ENCODE data around the gene GMCL2. TPM values are rescaled to one million over a fixed set of nuclear protein-coding genes. Genes with fewer than 3 reads are reported as not detected.

GMCL2 gene
- polyA plus RNA-seq, 1 of the 3 experiments (the other 2 are of a cell fraction) = not detected

- H3K9ac ChIP-seq = no peak overlapping the region
- H3F3A ChIP-seq (replicated peaks; ENCODE audit: insufficient read depth) = no peaks in the 10 kb centered on the region
- no peak overlapping the region for H3K4me2 ChIP-seq
- DNase-seq = no peak
- ChIA-PET POLR2A (no interaction called here), CTCF (interaction anchor here (1.1 kb wide), 1 partner anchor 95 kb away, joined by 4 read pairs; no protein-coding TSS in a partner anchor)
- no peaks in the 10 kb centered on the region for H3K36me3 ChIP-seq (replicated peaks in 1 of 2; ENCODE audit: control insufficient read depth in 1 of 2, insufficient read depth in 2 of 2, low read length in 1 of 2)
- no peak overlapping the region for H3K27ac ChIP-seq (ENCODE audit: low read depth in 2 of 2, low read length in 1 of 2)
- no peaks in the 10 kb centered on the region for H3K4me1 ChIP-seq (ENCODE audit: control insufficient read depth in 1 of 2, insufficient read depth in 2 of 2, low read depth in 1 of 2, low read length in 1 of 2)
- H4K20me1 ChIP-seq (ENCODE audit: insufficient read depth) = no peaks in the 10 kb centered on the region
- WGBS (ENCODE audit: low lambda C conversion rate) = 61% methylated on average over 2 of the region's 2 CpGs
- H3K9me2 ChIP-seq = no peaks in the 10 kb centered on the region
- no peak for TF ChIP-seq SIN3A (IDR thresholded peaks at IDR 0.05; ENCODE audit: borderline replicate concordance, low read depth, low read length)
- no peak for TF ChIP-seq TEAD4 (IDR thresholded peaks at IDR 0.05; ENCODE audit: borderline replicate concordance, insufficient read depth)
- TF ChIP-seq FOXJ3 (CRISPR knock-in tag; IDR thresholded peaks at IDR 0.05) = no peak
- TF ChIP-seq RXRA (IDR thresholded peaks at IDR 0.05; ENCODE audit: borderline replicate concordance, low read depth) = no peak
- no peak for TF ChIP-seq USF1 (IDR thresholded peaks at IDR 0.05; ENCODE audit: borderline replicate concordance, low read depth)
- no peak for TF ChIP-seq EP300 (IDR thresholded peaks at IDR 0.05; ENCODE audit: borderline replicate concordance in 1 of 2, low read depth in 1 of 2, low read length in 1 of 2)
- TF ChIP-seq PBX3 (IDR thresholded peaks at IDR 0.05) = no peak
- TF ChIP-seq CHD2 (IDR thresholded peaks at IDR 0.05; ENCODE audit: low read length, partially characterized antibody) = no peak
- no peak for TF ChIP-seq FOXM1 (IDR thresholded peaks at IDR 0.05; ENCODE audit: low read depth)
- no peak for TF ChIP-seq ELF1 (IDR thresholded peaks at IDR 0.05)
- TF ChIP-seq JUND (IDR thresholded peaks at IDR 0.05) = no peak
- TF ChIP-seq TAF1 (IDR thresholded peaks at IDR 0.05; ENCODE audit: borderline replicate concordance, low read depth, low read length) = no peak
- TF ChIP-seq MAX (IDR thresholded peaks at IDR 0.05; ENCODE audit: low read depth) = no peak
- TF ChIP-seq RFX5 (IDR thresholded peaks at IDR 0.05; ENCODE audit: low read length) = no peak
- no peak for TF ChIP-seq MXI1 (IDR thresholded peaks at IDR 0.05; ENCODE audit: low read depth, low read length)
- no peak for TF ChIP-seq POLR2AphosphoS5 (IDR thresholded peaks at IDR 0.05; ENCODE audit: low read depth, low read length)
- no peaks in the 10 kb centered on the region for H3K9me3 ChIP-seq
- no peaks in the 10 kb centered on the region for H3K79me2 ChIP-seq (ENCODE audit: insufficient read depth)
- no peaks in the 10 kb centered on the region for H3K27me3 ChIP-seq (ENCODE audit: insufficient read depth)
- H2AFZ ChIP-seq (ENCODE audit: low read depth) = no peak overlapping the region
- no peak overlapping the region for H3K4me3 ChIP-seq (ENCODE audit: low read depth in 2 of 2, low read length in 1 of 2)
Observed at GRCh38 chr5:178170455-178170854, 16.7 kb downstream of the GMCL2 start.

GRCh38 chr5:178165581-178165980 lies 21.6 kb downstream of the GMCL2 start:
- H3K9me3 ChIP-seq = no peaks in the 10 kb centered on the region
- H3K27me3 ChIP-seq (ENCODE audit: insufficient read depth) = no peaks in the 10 kb centered on the region
- H3K79me2 ChIP-seq (ENCODE audit: insufficient read depth) = no peaks in the 10 kb centered on the region
- H2AFZ ChIP-seq (ENCODE audit: low read depth) = no peak overlapping the region
- H3K4me2 ChIP-seq = no peak overlapping the region
- no peak for DNase-seq
- no peak overlapping the region for H3K4me3 ChIP-seq (ENCODE audit: low read depth in 2 of 2, low read length in 1 of 2)
- WGBS (ENCODE audit: low lambda C conversion rate) = 87% methylated on average over 28 of the region's 38 CpGs
- no peaks in the 10 kb centered on the region for H3K36me3 ChIP-seq (replicated peaks in 1 of 2; ENCODE audit: control insufficient read depth in 1 of 2, insufficient read depth in 2 of 2, low read length in 1 of 2)
- no peak overlapping the region for H3K9ac ChIP-seq
- no peak for TF ChIP-seq RCOR1 (IDR thresholded peaks at IDR 0.05; ENCODE audit: low read length)
- no peak for TF ChIP-seq RXRA (IDR thresholded peaks at IDR 0.05; ENCODE audit: borderline replicate concordance, low read depth)
- TF ChIP-seq EP300 (IDR thresholded peaks at IDR 0.05; ENCODE audit: borderline replicate concordance in 1 of 2, low read depth in 1 of 2, low read length in 1 of 2) = no peak
- TF ChIP-seq TEAD4 (IDR thresholded peaks at IDR 0.05; ENCODE audit: borderline replicate concordance, insufficient read depth) = no peak
- no peak for TF ChIP-seq ELF1 (IDR thresholded peaks at IDR 0.05)
- TF ChIP-seq RAD21 (IDR thresholded peaks at IDR 0.05; ENCODE audit: low read length) = no peak
- no peak for TF ChIP-seq CTCF (IDR thresholded peaks at IDR 0.05)
- no peak for TF ChIP-seq FOXM1 (IDR thresholded peaks at IDR 0.05; ENCODE audit: low read depth)
- TF ChIP-seq ZBTB33 (IDR thresholded peaks at IDR 0.05; ENCODE audit: borderline replicate concordance, low read depth) = no peak
- no peak for TF ChIP-seq NRF1 (IDR thresholded peaks at IDR 0.05; ENCODE audit: low read depth, low read length)
- TF ChIP-seq CHD2 (IDR thresholded peaks at IDR 0.05; ENCODE audit: low read length, partially characterized antibody) = no peak
- CTCF ChIA-PET = interaction anchor here (1.1 to 1.5 kb wide), 3 partner anchors 45 to 90 kb away, joined by 3 to 11 read pairs (median 4); no protein-coding TSS in a partner anchor
- no peaks in the 10 kb centered on the region for H3K9me2 ChIP-seq
- no peaks in the 10 kb centered on the region for H4K20me1 ChIP-seq (ENCODE audit: insufficient read depth)
- no peak overlapping the region for H3K27ac ChIP-seq (ENCODE audit: low read depth in 2 of 2, low read length in 1 of 2)
- POLR2A ChIA-PET = no interaction called here
- no peaks in the 10 kb centered on the region for H3F3A ChIP-seq (replicated peaks; ENCODE audit: insufficient read depth)
- H3K4me1 ChIP-seq (ENCODE audit: control insufficient read depth in 1 of 2, insufficient read depth in 2 of 2, low read depth in 1 of 2, low read length in 1 of 2) = peaks cover 0 to 8% of the 10 kb centered on the region in 2 experiments; a peak in 1 of 4 replicates
